GM21737 (cell line): ENCODE results near the gene FGF14.

Source experiments
- ATAC-seq: cut with Tn5 transposase; IDR thresholded peaks from one replicate; pipeline ENCODE4 v1.9.1; 2021; ENCODE audit warnings: mild to moderate bottlenecking, moderate library complexity; ENCODE audit not compliant: unreplicated experiment

FGF14 gene

GRCh38 chr13:102260256-102260655, 141.6 kb downstream of the FGF14 start:
- no peak for ATAC-seq

DNA sequence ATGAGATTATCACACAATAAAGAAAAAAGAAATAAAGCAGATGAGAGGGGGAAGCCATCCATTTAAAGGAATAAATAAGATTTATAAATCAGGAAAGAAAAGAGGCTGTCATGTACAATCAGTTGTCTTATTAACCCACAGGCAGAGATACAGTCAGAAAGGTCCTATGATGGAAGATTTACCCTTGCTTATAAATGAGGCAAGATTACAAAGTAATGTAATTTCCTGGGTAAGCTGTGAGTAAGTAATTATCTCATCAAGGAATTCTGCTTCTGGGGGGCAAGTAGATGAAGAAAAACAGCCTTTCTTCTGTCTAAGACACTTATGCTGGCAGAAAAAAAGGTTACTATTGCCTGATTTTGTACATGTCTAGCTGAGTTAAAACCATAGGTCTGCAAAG, 146.4 kb downstream of the FGF14 start:
- no peak for ATAC-seq

GRCh38 chr13:102251817-102252216, 150.0 kb downstream of the FGF14 start:
- no peak for ATAC-seq

GRCh38 chr13:102250448-102250847, 151.4 kb downstream of the FGF14 start:
- no peak for ATAC-seq

- ATAC-seq, result no peak
Observed at GRCh38 chr13:102244607-102245227, 157.1 kb downstream of the FGF14 start.

DNA sequence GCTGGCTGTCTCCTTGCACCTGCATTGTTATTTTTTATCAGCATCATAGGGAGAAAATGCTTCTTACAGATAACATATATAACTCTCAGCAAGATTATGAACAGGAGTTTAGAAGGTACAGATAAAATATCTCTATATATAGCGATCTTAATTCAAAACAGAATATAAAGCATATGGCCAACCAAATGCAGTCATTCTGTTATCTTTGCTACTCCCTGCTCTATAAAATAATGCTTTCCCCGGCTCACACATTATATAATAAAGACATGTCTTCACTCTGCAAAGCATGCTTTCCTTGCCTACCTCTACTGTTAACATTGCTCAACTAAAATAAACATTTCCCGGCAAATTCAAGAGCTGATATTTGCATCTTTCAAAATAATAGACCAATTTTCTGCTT, 161.7 kb downstream of the FGF14 start:
- ATAC-seq, result no peak

DNA sequence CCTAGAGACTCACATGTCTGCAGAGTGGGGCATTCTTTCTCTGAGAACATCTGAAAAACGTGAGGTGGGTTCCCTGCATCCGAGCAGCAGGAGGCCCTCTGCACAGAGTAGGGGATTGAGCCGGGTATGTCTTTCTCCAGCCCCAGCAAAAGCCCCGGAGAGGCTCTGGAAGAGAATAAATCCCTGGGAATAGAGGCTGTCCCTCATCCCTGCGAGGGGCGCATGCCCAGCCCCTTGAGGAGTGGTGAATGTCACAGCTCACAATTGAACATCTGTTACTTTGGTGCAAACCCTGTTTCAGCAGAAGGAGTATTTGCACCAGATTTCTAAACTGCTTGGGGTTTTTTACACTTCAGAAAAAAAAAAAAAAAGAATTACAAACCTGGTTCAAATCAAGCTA, 164.6 kb downstream of the FGF14 start:
- no peak for ATAC-seq

DNA sequence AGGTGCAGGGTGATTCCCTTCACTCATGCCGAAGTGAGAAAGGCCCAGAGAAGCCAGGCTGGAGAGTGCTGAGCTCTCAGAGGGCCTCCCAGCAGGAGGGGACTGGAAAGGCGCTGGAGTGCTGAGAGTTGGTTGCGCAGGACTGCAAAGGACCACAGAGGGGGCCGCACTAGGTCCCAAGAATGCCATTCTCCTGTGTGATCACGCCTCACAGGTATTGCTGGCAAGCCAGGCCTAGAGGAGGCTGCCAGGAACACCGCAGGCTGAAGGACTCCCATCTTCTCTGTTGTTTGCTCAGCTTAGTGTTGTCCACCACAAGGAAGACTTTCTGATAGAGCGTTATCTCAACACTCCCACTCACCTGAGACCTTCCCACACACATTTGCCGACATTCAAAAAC, 165.0 kb downstream of the FGF14 start:
- ATAC-seq, result no peak

GRCh38 chr13:102236341-102236740, 165.5 kb downstream of the FGF14 start:
- ATAC-seq, result no peak

GRCh38 chr13:102235689-102236088, 166.2 kb downstream of the FGF14 start:
- no peak for ATAC-seq

- ATAC-seq, result no peak
Observed at GRCh38 chr13:102234618-102235017, 167.2 kb downstream of the FGF14 start.

GRCh38 chr13:102233566-102234208, 168.2 kb downstream of the FGF14 start:
- no peak for ATAC-seq

DNA sequence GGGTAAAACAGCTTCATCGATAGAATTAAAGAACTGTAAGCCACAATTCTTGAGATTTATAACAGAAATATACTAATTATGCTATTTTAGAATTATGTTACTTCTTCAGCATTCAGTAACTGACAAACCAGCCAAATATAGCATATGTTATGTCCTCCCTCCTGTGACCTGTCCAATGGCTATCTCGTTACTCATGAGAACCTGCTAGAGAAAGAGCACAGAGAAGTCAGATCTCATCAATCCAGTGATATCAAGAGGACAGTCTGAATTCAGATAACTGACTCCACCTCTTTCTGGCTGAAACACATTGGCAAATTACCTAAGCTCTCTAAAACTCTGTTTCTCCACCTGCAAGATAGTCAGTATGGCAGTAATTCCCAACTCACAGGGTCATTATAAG, 170.4 kb downstream of the FGF14 start:
- no peak for ATAC-seq

DNA sequence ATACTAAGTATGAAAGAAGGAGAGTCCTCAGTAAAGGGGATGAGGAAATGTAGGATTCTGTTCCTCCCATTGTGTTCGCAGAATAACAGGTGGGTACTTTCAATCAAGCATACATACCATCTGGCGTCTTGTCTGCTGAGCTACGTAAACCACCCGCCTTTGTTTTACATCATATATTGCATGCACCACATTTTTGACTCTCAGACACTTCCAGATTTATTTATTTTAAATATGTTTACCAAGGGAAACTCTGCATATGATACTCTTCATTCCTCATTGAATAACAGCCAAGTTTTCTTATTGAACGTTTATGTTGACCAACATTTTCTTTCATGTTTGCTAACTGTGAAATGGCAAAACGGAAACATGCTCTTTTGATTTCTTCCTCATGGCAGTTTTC, 174.1 kb downstream of the FGF14 start:
- ATAC-seq, result no peak

- ATAC-seq, result no peak
Observed at GRCh38 chr13:102226591-102226990, 175.3 kb downstream of the FGF14 start.

DNA sequence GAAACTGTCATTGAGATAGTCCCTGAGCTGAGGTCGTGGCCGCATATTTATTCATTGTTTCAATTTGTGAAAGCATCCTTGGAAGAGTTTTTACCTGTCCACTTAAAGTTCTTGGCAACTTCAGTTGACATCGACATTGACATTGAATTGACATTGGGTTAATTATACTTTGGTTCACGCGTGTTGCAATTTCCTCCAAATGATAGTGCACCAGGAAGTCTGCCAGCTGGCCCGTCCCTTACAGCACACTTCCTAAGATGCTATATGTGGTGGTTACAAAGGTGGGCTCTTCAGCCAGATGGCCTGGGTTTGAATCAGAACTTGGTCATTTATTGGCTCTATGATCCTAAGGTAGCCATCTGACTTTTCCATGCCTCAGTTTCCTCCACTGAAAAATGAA, 176.0 kb downstream of the FGF14 start:
- no peak for ATAC-seq

- ATAC-seq, result no peak
Observed at GRCh38 chr13:102220681-102221228, 181.1 kb downstream of the FGF14 start.

DNA sequence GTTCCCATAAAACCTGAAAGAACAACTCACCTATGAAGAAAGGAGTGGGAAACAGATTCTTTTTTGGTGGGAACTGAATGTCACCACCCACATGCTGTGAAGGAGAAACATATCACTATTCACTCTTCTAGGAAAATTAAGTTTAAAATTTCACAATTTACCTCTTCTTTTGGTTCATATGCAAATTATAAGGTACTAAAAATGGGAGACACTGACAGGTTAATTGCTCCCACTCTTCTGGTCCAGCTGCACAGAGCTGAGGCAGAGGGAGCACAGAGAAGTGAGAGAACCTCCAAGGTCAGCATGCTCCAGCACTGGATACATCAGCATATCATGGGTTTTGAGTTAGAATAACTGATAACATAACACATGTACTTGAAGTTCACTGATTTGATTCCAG, 186.9 kb downstream of the FGF14 start:
- ATAC-seq, result no peak

DNA sequence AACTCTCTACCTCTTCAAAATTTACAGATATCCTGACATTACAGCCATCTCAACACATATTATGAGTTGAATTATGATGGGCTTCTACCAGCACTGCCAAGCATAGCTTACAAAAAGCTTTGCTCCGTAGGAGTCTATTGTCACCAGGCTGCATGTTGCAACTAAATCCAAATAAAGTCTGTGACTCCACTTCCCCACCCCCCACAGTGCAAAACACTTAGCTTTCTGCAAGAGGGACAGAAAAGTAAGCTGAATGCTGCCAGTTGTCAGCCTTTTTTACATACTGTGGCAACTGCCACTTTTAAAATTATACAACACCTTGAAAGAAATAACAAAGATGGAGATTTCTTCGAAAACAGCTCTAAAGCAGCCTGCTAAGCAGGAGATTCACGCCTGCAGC, 189.1 kb downstream of the FGF14 start:
- no peak for ATAC-seq

DNA sequence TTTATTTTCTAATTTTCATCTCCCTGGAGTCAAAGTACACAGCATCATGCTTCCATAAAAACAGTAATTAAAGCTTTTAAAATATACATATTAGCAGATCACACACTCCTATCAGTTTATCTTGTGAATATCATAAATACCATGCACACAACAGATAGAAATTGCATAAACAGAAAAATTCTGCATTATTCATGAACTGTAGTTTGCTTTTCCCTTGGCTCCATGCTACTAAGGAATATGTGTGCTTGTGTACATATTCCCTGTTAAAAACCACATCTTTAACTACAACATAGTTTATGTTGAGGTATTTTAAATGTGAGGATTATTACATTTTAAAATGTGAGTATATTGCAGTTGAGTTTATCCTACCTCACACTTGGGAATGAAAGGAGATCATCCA, 193.5 kb downstream of the FGF14 start:
- no peak for ATAC-seq

DNA sequence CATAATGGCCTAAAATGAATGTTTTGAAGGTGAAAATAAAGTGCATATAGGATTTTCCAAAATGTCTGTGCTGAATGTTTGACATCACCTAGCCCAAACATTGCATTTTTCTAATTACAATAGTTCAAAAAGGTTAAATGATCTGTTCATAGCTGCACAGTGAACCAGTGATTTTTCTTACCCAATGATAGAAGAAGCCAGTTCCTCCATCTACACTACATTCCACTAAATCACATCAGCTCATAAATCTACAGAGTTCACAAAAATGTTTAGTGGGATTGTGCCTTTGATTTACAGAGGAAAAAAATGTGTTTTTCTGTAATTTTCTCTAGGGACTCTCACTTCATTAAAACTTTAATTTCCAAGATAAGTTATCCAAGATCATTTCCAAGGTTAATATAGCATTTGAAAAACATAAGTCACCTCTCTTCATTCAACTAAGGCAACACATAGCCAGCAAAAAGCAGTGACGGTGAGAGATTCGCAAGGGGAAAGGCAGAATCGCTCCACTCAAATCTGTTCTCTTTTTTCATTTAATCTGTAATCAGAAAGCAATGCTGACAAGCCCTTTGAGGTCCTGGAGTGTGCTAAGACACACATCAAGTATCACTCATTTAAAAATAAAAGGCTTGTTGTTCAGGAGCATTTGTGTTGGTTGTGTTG, 194.0 kb downstream of the FGF14 start:
- no peak for ATAC-seq

DNA sequence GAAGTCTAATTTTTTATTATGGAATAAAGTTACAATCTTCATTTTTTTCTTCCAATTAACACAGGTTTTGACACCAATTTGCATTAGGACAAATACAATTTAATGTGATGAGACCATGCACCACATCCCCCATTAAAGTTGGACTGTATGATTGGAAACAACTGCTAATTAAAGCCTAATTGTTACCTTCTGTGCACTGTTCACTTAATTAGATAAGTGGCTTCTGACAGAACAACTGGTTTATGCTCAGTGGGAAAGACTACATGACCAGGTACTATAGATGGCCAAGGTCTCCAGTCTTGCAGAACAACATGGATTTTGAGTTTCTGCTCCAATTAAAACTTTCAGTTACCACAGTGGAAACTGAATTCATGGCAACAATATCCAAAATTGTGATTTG, 198.1 kb downstream of the FGF14 start:
- no peak for ATAC-seq
